ENCODE measurements around the gene CCDC24. TPM values are rescaled to one million over a fixed set of nuclear protein-coding genes. Genes with fewer than 3 reads are reported as not detected.

The CCDC24 gene
- total RNA-seq, 2 experiments from 2014 or later = 8.9 to 9.2 TPM

DNA sequence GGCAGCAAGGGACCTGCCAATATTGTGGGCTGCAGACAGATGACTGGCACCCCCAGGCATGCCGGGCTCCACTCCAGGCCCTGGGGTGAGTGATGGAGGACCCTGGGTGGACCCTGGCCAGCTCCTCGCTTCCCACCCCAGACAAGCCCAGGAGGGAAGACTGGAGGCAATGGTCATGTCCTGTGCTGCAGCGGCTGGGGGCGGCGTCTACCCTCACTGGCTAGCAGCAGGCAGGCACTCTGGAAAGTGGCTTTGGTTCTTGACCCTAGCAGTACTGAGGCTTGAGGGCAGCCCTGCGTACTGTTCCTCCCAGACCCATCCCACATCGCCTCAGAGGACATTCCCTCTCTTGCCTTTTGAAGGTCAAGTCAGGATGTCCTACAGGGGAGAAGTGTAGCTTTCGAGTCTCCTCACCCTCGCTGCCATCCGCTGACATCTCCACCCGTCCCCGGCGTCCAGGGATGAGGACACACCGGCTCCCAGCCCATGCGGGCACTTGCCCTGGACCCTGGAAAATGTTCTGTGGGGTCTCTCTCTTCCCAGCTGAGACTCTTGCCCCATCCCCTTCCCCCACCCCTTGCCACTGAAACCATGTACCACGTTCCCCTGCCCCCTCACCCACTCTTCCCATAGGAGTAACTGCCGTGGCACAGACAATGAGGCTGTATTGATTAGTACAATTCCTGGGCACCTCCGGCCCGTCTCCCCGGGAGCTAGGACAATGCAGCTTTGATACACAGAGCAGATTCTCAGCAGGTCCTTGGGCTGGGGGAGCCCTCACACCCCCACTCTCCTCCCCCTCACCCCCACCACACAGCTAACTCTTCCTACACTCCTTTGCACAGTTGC is 24.9 kb downstream of the CCDC24 start:
- no peaks in the 10 kb centered on the region for H3K9me3 ChIP-seq (ENCODE audit: low read length)
- CTCF ChIA-PET (ENCODE audit: unreplicated experiment) = interaction anchor here (0.6 kb wide), 1 partner anchor 26 kb away, joined by 4 read pairs; no protein-coding TSS in a partner anchor
- no peak overlapping the region for H2AFZ ChIP-seq (ENCODE audit: low read length)
- no TSS peak for BruUV-seq (replicated peaks)
- no peaks in the 10 kb centered on the region for H3K9me2 ChIP-seq (ENCODE audit: insufficient read depth, low read length)
- intact Hi-C loops (cut with micrococcal nuclease; ENCODE audit: unreplicated experiment) = no loop called here
- H3K36me3 ChIP-seq (ENCODE audit: insufficient read depth, low read length) = no peaks in the 10 kb centered on the region
- no peak overlapping the region for H3K4me3 ChIP-seq (ENCODE audit: low read depth, low read length, poor library complexity, severe bottlenecking)
- H3K4me1 ChIP-seq (ENCODE audit: insufficient read depth, low read length, poor library complexity, severe bottlenecking) = no peaks in the 10 kb centered on the region
- no peak for DNase-seq (ENCODE audit: low spot score)
- TF ChIP-seq, protein P1, sequence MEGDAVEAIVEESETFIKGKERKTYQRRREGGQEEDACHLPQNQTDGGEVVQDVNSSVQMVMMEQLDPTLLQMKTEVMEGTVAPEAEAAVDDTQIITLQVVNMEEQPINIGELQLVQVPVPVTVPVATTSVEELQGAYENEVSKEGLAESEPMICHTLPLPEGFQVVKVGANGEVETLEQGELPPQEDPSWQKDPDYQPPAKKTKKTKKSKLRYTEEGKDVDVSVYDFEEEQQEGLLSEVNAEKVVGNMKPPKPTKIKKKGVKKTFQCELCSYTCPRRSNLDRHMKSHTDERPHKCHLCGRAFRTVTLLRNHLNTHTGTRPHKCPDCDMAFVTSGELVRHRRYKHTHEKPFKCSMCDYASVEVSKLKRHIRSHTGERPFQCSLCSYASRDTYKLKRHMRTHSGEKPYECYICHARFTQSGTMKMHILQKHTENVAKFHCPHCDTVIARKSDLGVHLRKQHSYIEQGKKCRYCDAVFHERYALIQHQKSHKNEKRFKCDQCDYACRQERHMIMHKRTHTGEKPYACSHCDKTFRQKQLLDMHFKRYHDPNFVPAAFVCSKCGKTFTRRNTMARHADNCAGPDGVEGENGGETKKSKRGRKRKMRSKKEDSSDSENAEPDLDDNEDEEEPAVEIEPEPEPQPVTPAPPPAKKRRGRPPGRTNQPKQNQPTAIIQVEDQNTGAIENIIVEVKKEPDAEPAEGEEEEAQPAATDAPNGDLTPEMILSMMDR (conservative IDR thresholded peaks at IDR 0.05; ENCODE audit: low read length) = no peak
- TF ChIP-seq EZH2phosphoT487 (IDR thresholded peaks at IDR 0.05; ENCODE audit: borderline replicate concordance, low read depth, low read length) = no peak
- H3K4me2 ChIP-seq (ENCODE audit: low read length) = no peak overlapping the region
- POLR2A ChIA-PET = no interaction called here
- H4K20me1 ChIP-seq (ENCODE audit: insufficient read depth, low read length) = no peaks in the 10 kb centered on the region
- H3K27ac ChIP-seq (ENCODE audit: low read depth, low read length, poor library complexity, severe bottlenecking) = no peak overlapping the region
- no peaks in the 10 kb centered on the region for H3K79me2 ChIP-seq (ENCODE audit: insufficient read depth, low read depth, low read length)

DNA sequence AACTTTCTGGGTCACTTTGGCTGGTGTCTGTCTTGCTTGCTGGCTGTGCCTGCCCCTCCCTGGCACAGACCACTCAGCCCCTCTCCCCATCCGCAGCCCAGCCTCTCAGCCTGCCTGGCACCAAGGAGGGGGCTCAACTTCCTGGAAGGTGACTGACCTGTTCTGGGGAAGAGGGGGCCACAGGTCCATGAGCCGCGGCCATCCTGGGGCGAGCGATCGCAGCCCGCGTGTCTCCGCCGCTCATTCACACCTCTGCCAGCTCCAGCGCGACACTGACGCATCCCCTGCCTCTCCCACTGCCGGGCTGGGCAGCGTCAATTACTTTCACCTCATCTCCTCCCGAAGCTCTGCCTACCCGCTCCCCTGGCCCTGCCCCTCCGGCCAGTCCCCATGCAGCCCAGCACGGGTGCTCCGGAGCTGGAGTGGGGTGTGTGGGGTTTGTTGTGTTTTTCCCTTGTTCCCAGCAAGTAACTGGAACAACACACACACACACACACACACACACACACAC is 25.5 kb downstream of the CCDC24 start:
- Histone ChIP-seq H3K36me3 (ENCODE audit: insufficient read depth, low read length) (no peaks in the 10 kb centered on the region), H3K4me2 (ENCODE audit: low read length) (no peak overlapping the region), H3K9me2 (ENCODE audit: insufficient read depth, low read length) (no peaks in the 10 kb centered on the region), H3K9me3 (ENCODE audit: low read length) (no peaks in the 10 kb centered on the region), H3K79me2 (ENCODE audit: insufficient read depth, low read depth, low read length) (no peaks in the 10 kb centered on the region), H4K20me1 (ENCODE audit: insufficient read depth, low read length) (no peaks in the 10 kb centered on the region), H3K27ac (ENCODE audit: low read depth, low read length, poor library complexity, severe bottlenecking) (no peak overlapping the region), H3K4me1 (ENCODE audit: insufficient read depth, low read length, poor library complexity, severe bottlenecking) (no peaks in the 10 kb centered on the region), H2AFZ (ENCODE audit: low read length) (no peak overlapping the region), H3K4me3 (ENCODE audit: low read depth, low read length, poor library complexity, severe bottlenecking) (no peak overlapping the region)
- no peak for TF ChIP-seq EZH2phosphoT487 (IDR thresholded peaks at IDR 0.05; ENCODE audit: borderline replicate concordance, low read depth, low read length)
- TF ChIP-seq, protein P1 (conservative IDR thresholded peaks at IDR 0.05; ENCODE audit: low read length) = no peak
- BruUV-seq (replicated peaks) = no TSS peak
- no peak for DNase-seq (ENCODE audit: low spot score)
- CTCF ChIA-PET (ENCODE audit: unreplicated experiment) = interaction anchor here (0.6 kb wide), 1 partner anchor 26 kb away, joined by 4 read pairs; no protein-coding TSS in a partner anchor
- intact Hi-C loops (cut with micrococcal nuclease; ENCODE audit: unreplicated experiment) = no loop called here
- POLR2A ChIA-PET = no interaction called here

DNA sequence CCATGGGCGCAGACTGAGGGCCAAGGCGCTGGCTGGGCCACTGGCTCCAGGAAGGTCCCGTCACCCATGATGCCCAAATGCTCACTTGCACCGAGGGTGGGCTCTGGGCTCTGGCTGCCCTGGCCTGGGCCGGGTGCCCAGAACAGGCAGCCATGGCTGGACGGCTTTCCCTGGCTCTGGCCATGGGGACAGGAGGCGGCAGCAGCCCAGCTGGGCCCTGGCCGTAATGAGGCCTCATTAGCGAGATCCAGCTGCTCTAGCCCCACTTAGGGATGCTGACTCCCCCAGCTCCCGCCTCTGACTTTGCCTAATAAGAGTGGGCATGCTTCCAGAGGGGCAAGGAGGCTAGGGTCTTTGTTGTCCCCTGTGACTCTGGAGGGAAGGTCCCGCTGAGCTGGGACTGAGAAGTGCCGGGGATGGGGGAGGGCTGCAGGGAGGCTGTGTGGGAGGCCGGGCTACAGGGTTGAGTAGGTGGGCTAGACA is 28.1 kb downstream of the CCDC24 start:
- H4K20me1 ChIP-seq (ENCODE audit: insufficient read depth, low read length) = no peaks in the 10 kb centered on the region
- DNase-seq (ENCODE audit: low spot score) = no peak
- no peak overlapping the region for H3K4me2 ChIP-seq (ENCODE audit: low read length)
- no peak overlapping the region for H3K4me3 ChIP-seq (ENCODE audit: low read depth, low read length, poor library complexity, severe bottlenecking)
- H2AFZ ChIP-seq (ENCODE audit: low read length) = no peak overlapping the region
- ChIA-PET CTCF (ENCODE audit: unreplicated experiment) (no interaction called here), POLR2A (no interaction called here)
- no TSS peak for BruUV-seq (replicated peaks)
- no peaks in the 10 kb centered on the region for H3K9me3 ChIP-seq (ENCODE audit: low read length)
- H3K79me2 ChIP-seq (ENCODE audit: insufficient read depth, low read depth, low read length) = no peaks in the 10 kb centered on the region
- H3K36me3 ChIP-seq (ENCODE audit: insufficient read depth, low read length) = no peaks in the 10 kb centered on the region
- peaks cover under 1% of the 10 kb centered on the region for H3K4me1 ChIP-seq (ENCODE audit: insufficient read depth, low read length, poor library complexity, severe bottlenecking)
- TF ChIP-seq, protein P1 (conservative IDR thresholded peaks at IDR 0.05; ENCODE audit: low read length) = no peak
- no peak for TF ChIP-seq EZH2phosphoT487 (IDR thresholded peaks at IDR 0.05; ENCODE audit: borderline replicate concordance, low read depth, low read length)
- no peaks in the 10 kb centered on the region for H3K9me2 ChIP-seq (ENCODE audit: insufficient read depth, low read length)
- intact Hi-C loops (cut with micrococcal nuclease; ENCODE audit: unreplicated experiment) = no loop called here
- no peak overlapping the region for H3K27ac ChIP-seq (ENCODE audit: low read depth, low read length, poor library complexity, severe bottlenecking)

Data from OCI-LY7 (cell line).